Esophagus squamous epithelium (tissue), 4 donors: ENCODE measurements around the gene TMEM74B.

Source experiments
- CTCF ChIP-seq, 6 experiments: fragments of 450-650 bp in 4 of 6; fragments of 200-600 bp in 2 of 6; sonication (generic) in 2 of 6; IDR thresholded peaks; one replicate each; pipeline ENCODE4 v1.5.1; 2016 to 2019; ENCODE audit warnings: antibody characterized with exemption in 6 of 6, mild to moderate bottlenecking in 4 of 6, moderate library complexity in 4 of 6
- POLR2A ChIP-seq, 4 donors: fragments of 450-650 bp; IDR thresholded peaks; one replicate each; pipeline ENCODE4 v1.6.1; 2017; ENCODE audit warnings: antibody characterized with exemption in 4 of 4, mild to moderate bottlenecking in 4 of 4, moderate library complexity in 3 of 4

DNA sequence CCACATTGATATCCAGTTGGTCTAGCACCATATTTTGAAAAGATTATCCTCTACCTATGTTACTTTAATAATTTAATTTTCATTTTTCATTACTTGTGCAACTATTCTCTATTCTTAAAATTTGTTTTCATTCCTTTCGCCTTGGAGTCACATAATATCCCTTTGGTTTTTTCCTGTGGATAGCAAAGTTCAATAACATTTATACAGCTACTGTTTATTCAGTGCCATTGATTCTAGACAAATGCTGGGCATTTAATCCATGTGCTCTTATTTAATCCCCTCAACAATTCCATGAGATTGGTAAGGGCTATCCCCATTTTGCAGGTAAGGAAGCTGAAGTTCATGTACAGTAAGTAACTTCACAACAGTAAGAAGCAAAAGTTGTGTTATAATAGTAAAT lies 33.8 kb downstream of the TMEM74B start:
- TF ChIP-seq CTCF (IDR thresholded peaks at IDR 0.05) (no peak), POLR2A (IDR thresholded peaks at IDR 0.05) (no peak)
